ENCODE measurements around the gene PER1. TPM values are rescaled to one million over a fixed set of nuclear protein-coding genes. Genes with fewer than 3 reads are reported as not detected.
A peak's percentile ranks its signal among the peaks of the same experiment; 100 is the strongest.

Gene PER1
- total RNA-seq, 1 experiment from 2014 or later = 43.5 TPM

DNA sequence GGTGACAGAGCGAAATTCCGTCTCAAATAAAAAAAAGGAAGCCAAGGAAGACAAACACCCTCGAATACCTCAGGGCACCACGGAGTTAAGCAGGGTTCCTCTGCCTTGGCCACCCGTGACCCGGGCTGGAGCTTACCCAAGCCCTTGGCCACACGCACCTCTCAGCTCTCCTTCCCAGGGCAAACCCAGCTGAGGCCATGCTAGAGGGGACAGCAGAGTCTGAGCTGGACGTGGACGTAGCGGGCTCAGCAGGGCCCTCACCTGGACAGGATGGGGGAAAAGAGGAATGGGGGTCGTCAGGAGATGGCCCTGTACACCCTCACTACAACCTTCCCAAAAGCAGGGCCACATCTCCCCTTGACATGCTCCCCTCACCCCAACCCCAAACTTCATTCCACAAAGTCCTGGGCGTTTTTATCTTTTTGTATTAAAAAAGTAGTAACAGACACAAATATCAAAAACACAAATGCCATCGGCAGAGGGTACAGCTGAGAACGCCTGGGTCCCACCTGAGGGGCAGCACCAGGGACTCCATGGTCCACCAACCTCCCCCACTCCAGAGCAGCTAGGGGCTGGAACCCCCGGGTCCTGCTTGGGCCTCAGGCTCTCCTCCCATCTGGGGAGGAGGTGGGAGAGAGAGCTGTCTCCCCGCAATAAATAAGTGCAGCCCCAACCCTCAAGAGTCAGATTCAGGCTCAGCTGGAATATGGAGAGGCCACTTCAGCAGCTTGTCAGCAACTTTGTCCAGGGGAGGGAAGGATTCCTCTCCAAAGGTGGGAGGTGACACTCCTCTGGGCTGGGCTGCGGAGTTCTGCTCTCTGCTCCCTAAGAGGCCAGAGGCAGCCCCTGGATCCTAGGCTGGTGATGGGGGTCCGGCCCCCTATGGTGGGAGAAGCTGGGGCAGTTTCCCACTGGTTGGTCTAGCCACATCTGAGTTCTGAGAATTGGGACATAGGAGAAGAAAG, 11.9 kb downstream of the PER1 start:
- DNase-seq (ENCODE audit: low spot score) = no peak

DNA sequence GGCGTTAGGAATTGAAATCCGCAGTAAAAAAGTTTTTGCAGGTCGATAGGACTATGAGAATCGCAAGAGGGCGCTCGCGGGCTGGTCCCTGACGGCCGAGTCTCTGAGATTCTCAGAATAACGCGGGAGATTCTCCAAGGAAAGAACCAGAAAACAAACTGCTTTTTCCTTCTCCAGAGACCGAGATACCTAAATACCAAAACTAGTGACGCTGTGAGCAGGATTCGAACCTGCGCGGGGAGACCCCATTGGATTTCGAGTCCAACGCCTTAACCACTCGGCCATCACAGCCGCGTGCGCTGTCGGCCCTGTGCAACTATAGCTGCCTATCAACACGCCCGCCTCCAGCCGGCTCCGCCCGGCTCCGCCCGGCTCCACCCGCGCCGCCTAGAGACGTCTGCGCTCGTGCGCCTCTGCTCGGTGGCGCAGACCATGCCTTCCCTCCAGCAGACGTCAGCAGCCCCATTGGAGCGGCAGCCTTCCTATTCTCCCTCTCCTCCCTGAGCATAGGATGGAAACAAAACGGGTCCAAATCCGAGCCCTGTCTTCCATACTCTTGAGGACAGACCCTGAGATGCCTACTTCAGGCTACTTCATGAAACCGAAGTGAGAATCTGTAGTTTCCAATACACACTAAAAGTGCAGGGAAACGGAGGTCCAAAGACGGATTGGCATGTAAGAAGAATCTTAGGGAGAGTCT, 13.4 kb downstream of the PER1 start:
- peak; percentile 96 for DNase-seq (ENCODE audit: low spot score)

DNA sequence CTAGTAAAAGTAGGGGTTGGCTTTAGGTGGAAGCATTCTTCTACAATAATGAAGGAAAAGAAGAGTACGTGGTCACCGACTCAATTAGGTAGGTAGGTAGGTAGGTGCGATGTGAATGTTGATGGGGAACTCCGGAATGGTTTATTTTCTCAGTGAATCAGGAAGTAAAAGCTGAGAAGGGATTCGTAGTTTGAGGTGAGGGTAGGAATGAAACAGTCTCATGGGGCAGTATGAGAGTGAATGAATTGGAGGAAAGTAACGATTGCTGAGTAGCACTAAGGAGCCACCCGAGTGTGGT, 13.9 kb downstream of the PER1 start:
- no peak for DNase-seq (ENCODE audit: low spot score)

DNA sequence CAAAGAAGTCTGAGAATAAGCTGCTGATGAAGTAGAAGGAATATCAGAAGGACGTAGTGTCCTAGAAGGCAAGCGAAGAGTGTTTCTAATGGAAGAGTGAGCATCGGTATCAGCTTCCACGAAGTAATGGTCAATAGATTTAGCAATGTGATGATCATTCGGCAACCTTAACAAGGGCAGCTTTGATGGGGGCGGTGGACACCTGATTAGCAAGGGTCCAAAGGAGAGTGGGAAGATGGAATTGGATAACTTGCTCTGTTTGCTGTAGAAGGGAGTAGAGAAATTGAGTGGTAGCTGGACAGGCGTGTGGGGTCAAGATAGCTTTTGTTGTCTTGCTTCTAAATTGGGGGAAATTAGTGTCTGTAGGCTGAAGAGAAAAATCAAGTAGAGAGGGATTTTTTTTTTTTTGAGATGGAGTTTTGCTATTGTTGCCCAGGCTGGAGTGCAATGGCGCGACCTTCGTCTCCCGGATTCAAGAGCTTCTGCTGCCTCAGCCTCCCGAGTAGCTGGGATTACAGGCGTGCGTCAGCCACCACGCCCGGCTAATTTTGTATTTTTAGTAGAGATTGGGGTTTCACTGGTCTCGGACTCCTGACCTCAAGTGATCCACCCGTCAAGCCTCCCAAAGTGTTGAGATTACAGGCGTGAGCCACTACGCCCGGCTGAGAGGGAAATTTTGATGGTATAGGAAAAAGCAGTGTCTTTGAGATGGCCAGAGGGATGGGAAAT, 14.4 kb downstream of the PER1 start:
- no peak for DNase-seq (ENCODE audit: low spot score)

DNA sequence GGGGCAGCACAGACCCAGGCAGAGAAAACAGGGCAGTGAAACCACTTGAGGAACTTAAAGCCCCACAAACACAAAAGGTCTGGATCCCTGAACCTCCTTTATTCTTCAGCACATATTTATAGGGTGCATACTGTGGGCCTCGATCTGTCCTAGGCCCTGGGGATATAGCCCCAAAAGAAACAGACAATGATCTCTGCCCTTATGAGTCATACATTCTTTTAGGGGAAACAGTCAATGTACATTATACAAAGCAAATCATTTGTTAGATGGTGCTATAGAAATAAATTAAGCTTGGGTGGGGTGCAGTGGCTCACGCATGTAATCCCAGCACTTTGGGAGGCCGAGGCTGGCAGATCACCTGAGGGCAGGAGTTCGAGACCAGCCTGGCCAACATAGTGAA, 18.3 kb downstream of the PER1 start:
- no peak for DNase-seq (ENCODE audit: low spot score)

DNA sequence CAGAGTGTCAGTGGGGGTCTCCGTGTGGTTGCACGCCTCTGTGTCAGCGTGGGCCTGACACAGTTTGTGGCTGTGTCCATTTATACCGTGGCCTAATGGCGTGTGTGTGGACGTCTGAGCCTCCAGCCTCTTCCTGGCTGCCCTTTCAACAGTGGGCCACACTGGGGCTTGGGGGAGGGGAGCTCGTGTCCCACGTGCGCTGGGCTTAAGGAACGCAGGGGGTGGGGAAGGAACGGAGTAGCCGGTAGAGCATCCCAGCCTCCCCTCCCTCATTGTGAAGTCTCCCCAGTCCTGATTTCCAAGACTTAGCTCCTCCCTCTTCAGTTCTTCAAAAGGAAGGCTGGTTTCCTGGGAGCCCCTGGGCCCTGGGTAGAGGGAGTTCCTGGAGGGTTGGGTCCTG, 18.8 kb downstream of the PER1 start:
- DNase-seq (ENCODE audit: low spot score) = no peak

DNA sequence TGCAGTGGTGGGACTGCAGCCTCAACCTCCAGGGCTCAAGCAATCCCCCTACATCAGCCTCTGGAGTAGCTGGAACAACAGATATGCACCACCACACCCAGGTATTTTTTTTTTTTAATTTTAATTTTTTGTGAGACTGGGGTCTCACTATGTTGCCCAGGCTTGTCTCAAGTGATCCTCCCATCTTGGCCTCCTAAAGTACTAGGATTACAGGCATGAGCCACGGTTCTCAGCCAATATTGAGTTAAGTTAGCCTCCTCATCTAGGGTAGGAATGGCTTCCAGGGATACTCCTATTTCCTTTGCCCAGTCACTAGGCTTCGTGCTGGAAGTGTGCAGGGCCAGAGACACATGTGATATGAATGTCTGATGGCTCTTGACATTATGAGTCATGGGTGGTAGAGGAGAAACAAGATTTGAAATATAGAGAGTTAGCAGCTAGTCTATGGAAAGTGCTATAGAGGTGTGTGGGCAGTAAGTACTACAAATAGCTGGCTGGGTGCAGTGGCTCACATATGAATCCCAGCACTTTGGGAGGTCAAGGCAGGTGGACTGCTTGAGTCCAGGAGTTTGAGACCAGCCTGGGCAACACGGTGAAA, 20.3 kb downstream of the PER1 start:
- no peak for DNase-seq (ENCODE audit: low spot score)

DNA sequence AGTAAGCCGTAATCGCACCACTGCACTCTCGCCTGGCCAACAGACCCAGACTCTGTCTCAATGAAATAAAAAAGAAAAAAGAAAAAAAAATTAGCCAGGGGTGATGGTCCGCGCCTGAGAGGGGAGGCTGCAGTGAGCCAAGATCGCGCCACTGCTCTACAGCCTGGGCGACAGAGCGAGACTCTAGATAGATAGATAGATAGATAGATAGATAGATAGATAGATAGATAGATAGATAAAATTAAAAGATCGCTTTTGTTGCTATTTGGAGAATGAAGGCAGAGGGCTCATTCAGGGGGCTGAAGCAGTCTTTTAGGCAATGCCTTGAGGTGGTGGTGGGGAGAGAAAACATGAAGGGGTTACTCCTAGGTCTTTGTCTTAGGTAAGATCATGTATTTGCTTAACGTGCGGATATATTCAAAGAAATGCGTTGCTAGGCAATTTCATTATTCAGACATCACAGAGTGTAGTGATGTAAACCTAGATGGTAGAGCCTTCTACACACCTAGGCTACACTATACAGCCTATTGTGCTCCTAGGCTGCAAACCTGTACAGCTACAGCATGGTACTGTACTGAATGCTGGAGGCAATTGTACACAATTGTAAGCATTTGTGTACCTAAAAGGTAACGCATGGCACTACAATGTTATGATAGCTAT, 23.9 kb downstream of the PER1 start:
- no peak for DNase-seq (ENCODE audit: low spot score)

DNA sequence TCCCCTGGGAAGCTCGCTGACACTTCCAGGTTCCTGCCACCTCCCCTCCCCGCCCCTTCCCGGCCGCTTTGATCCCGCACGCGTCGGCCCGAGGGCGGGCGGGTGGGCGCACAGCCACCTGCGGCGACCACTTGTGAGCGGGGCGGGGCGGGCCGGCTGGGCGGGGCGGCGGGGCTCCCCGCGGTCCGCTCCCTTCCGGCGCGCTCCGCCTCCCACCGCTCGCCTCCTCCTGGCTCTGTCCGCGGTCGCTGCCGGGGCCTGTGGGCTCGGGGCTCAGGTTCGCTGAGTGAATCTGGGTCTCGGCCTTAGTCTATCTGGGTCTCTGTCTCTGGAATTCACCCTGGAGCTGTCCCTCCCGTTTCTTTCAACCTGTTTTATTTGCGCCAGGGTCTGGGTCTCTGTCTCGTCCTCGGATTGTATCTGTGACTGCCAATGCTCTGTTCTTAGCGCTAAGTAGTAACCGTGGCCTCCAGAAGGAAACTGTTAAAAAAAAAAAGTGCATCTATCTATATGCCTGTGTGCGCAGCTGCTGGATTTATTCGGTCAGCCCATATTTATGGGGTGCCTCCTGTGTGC, 25.6 kb downstream of the PER1 start:
- peak; percentile 53 for DNase-seq (ENCODE audit: low spot score)

DNA sequence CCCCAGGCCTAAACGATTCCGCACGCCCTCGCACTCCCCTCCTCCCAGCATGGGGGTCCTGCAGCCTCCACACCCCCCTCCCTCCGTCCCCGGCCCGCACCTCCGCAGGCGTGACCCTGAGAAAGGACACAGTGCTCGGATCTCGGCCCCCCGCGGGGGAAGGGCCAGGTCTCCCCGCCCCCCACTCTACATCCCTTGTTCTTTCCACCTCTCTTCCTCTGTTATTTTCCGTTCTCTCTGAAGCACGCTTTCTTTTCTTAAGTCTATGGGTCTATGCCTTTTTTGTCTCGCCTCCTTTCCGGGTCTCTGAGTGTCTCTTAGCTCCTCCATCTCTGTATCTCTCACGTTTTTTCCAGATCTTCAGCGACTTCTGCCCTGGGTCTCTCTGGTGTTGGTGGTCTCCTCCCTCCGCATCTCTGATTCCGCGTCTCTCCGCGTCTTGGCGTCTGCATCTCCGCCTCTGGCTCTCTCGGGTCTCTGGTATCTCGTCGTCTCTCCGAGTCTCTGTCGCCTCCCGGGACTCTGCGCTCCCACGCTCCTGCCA, 26.2 kb downstream of the PER1 start:
- DNase-seq (ENCODE audit: low spot score) = peak; percentile 36

DNA sequence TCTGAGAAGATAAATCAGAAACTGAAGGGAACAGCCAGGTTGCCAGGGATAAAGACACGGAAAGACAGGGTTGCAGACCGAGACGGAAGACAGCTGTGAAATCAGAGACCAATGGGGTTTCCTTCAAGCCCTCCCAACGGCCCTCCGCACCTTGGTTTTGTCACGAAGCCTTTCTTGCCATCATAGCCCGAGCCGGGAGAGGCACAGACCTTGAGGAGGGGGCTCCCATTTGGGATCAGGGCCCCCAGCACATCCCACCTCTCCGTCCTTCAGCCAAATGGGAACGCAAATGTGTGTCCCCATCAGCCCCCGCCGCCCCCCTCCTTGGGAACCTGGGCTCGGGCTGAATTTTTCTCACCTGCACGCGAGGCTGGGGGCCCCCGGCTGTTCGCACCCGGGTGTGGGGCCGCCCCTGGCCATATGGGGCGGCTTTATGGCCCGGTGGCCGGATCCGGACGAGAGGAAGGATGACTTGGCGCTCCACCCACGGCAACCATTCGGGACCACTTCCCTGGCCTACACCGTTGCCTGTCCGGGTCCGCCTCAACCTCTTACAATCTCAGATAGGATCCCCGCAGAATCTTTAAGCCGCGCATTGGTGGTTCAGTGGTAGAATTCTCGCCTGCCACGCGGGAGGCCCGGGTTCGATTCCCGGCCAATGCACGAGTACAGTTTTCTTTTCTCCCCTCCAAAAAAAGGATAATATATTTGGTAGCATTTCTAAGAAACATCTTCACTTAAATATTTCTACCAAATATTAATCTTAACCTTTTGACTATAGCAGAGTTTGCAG, 26.9 kb downstream of the PER1 start:
- peak; percentile 77 for DNase-seq (ENCODE audit: low spot score)

DNA sequence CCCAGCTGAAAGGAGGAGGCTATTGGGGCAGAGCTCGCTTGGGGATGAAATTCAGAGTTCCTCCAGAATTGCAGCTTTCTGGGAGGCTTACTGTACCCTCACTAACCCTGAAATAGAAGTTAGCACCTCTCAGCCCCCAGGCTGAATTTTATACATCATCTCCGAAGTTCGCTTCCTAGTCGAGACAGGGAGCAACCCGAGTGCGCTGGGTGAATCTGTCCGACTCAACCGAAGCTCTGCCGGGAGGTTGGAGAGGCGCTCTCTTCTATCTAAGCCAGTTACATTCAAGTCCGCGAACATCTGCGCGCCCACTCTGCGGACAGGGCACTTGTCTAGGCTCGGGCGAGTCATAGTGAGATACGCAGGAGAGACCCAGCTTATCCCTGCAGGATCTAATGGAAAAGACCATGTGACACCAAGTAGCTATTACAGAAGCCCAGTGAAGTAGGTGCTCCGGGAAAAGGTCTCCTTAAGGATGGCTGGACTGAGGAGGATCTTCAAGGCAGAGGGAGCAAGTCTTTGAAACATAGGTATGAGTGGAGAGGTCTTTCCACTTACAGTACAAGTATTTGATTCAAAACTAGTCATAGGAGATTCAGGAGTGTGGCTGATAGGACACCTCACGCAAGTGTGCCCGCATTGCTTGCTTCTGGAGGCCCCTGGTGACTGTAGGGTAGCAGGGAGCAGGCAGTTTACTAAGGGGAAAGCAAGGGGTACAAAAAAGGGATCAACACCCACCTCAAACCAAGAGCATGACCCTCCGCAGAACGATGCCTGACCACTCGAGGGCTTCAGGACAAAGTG, 27.7 kb downstream of the PER1 start:
- peak; percentile 26 for DNase-seq (ENCODE audit: low spot score)

DNA sequence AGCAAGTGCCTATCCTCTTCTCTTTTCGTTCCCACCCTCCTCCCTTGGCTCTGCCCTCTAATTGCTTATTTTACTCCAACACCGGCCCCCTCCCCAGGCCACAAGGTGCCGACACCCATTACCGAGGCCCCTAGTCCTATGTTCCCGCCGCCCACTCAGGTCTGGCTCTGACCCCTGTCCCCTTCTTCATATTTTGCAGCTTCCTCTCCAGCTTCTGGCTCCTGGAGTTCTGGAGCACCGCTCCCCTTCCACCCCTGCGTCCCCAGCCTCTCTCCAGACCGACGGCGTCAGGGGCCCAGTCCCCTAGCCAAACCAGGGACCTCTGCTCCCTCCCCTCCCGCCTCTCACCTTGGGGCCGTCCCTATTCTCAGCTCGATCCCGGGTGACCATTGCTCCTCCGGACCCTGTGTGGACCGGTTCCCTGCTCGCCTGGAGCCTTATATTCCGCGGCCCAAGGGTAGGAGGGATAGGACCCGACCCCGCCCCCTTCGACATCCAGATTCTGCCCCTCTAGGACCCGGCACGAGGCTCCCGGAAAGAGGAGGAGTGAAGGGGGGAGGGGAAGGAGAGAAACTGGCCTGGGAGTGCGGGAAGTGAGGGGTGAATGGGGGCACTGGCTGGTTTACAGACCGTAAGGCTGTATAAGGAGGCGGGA, 28.4 kb downstream of the PER1 start, which contains the start of gene HES7:
Gene HES7 (minus strand): TSS at position 412 of the 655 bp plus-strand sequence. CDS start 22 bp downstream, at position 390.
- DNase-seq (ENCODE audit: low spot score) = no peak

DNA sequence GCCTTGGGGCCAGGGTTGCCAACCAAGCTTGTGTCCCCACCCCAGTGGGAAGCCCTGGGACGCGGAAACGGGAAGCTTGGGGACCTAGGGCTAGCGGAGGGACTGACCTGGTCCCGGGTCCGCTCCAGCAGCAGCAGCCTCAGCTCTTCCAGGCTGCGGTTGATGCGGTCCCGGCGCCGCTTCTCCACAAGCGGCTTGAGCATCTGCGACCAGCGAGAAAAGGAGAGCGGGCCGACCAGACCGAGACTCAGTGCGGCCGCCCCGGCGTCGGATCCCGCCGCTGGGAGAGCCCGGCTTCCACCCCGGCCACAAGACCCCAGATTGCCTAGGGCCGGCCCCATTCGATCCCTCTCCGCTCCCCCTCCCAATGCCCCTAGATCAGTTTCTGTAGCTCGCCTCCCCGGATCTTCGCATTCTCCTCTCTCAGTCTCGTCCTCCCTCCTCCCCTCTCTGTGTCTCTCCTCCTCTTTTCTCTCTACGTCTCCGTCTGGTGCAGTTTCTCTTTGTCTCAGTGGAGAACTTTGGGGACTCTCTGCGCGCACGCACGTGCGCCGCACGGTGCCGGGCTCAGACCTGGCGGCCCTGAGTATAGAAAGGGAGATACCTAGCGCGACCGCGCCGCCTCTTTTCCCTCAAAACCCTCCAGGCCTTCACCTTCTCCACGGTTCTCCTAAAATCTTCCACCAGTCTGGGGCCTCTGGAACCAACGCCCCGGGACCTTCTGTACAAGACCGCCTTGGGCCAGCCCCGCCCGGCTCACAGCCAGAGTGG, 29.1 kb downstream of the PER1 start:
- DNase-seq (ENCODE audit: low spot score) = no peak

DNA sequence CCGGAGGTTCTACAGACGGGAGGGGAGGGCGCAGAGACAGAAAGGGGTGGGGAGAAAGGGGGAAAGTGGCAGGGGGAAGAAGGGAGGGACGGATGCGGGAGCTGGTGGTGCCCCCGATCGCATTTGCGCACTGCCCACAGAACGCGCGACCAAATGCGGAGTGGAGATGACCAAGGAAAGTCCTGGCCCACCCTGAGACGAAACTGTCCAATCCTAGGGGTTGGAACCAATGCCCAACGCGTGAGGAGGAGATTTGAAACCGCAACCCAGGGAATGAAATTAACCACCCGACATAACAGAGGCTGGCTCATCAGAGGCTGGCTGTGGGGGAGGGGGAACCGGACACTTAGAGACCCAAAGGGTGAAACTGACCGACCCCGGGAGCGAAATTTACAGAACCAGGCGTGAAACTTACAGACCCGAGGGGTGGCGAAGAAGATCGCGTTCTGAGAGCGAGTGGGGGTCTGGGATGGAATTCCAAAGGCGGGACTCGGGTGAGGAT, 29.7 kb downstream of the PER1 start:
- no peak for DNase-seq (ENCODE audit: low spot score)

DNA sequence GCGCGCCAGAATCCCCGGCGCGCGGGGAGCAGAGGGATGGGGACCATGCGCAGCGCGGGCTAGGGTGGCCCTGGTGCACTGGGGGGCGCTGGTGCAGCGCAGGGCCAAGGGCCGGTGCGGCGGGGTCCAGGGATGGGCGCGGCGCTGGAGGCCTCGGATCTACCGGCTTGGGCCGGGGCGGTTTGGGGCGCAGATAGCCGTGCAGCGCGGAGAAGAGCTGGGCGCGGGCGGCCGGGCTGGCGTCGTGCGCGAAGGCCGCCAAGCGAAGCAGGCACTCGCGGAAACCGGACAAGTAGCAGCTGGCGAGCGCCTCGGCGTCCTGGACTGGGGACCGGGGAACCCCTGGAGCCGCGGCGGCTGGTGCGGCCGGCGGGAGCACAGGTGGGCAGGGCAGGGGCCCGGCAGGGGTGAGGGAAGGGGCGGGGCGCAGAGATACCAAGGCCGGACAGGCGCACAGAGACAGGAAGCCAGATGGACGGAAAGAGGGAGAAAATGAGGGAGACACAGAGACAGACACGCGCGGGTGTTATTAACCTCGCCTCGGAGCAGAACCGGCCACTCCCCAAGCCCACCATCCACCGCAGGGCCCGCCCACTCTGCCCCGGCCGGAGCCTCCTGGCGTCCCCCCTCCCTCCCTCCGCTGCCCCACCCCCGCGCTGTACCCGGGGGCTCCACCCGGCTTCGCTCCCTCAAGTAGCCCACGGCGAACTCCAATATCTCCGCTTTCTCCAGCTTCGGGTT, 30.4 kb downstream of the PER1 start:
- DNase-seq (ENCODE audit: low spot score) = peak; percentile 57

DNA sequence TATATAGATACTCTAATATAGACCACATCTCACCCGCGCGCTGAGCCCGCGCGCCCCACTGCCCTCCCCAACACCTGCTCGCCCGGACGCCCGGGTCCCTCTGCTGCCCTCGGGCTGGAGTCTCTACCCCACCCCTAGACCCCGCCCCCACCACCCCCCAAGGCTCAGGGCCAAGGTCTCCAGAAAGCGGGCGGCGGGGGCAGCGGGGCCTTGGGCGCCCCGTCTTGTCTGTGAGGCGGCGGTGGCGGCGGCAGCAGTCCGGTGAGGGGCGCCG, 30.9 kb downstream of the PER1 start:
- DNase-seq (ENCODE audit: low spot score) = no peak

All from HT-29 (cell line).